HG03175 (cell line): ENCODE data around the gene QSER1.
"Not testable (repeated sequence)": the region's sequence is repeated elsewhere in the genome, so short reads cannot be mapped to it uniquely, and the experiment has no call there.

ENCODE experiments used
- ATAC-seq: cut with Tn5 transposase; IDR thresholded peaks from one replicate; pipeline ENCODE4 v1.9.1; 2021; ENCODE audit warnings: mild to moderate bottlenecking, moderate library complexity; ENCODE audit not compliant: unreplicated experiment

Gene QSER1

GRCh38 chr11:32991898-32992297, 99.3 kb downstream of the QSER1 start:
- ATAC-seq = no peak

- no peak for ATAC-seq
Measured at GRCh38 chr11:33000181-33000580, 107.6 kb downstream of the QSER1 start.

GRCh38 chr11:33001281-33001680, 108.7 kb downstream of the QSER1 start:
- no peak for ATAC-seq

- ATAC-seq = no peak
Measured at GRCh38 chr11:33001751-33002542, 109.3 kb downstream of the QSER1 start.

GRCh38 chr11:33005175-33005574, 112.6 kb downstream of the QSER1 start:
- no peak for ATAC-seq

GRCh38 chr11:33006010-33006409, 113.4 kb downstream of the QSER1 start:
- ATAC-seq = no peak

GRCh38 chr11:33013755-33014154, 121.1 kb downstream of the QSER1 start:
- no peak for ATAC-seq

GRCh38 chr11:33015621-33016551, 123.3 kb downstream of the QSER1 start, which contains the start of gene DEPDC7:
Gene DEPDC7 (plus strand): TSS chr11:33015878. CDS start chr11:33015956, 78 bp downstream.
- peak; percentile 72 for ATAC-seq

GRCh38 chr11:33016654-33017053, 124.0 kb downstream of the QSER1 start:
- no peak for ATAC-seq

GRCh38 chr11:33017478-33017877, 124.9 kb downstream of the QSER1 start:
- no peak for ATAC-seq

- no peak for ATAC-seq
Measured at GRCh38 chr11:33017965-33018364, 125.4 kb downstream of the QSER1 start.

- no peak for ATAC-seq
Measured at GRCh38 chr11:33018840-33019239, 126.2 kb downstream of the QSER1 start.

GRCh38 chr11:33021501-33021900, 128.9 kb downstream of the QSER1 start:
- ATAC-seq = no peak

GRCh38 chr11:33021937-33022336, 129.3 kb downstream of the QSER1 start:
- no peak for ATAC-seq

- ATAC-seq = no peak
Measured at GRCh38 chr11:33025339-33025722, 132.7 kb downstream of the QSER1 start.

GRCh38 chr11:33027233-33027632, 134.6 kb downstream of the QSER1 start:
- no peak for ATAC-seq

GRCh38 chr11:33027846-33028536, 135.4 kb downstream of the QSER1 start:
- no peak for ATAC-seq

GRCh38 chr11:33028537-33028914, 135.9 kb downstream of the QSER1 start:
- no peak for ATAC-seq

GRCh38 chr11:33029218-33029617, 136.6 kb downstream of the QSER1 start:
- not testable (repeated sequence) for ATAC-seq
